K562 (cell line): ENCODE data around the gene SPEM3. TPM values are rescaled to one million over a fixed set of nuclear protein-coding genes. Genes with fewer than 3 reads are reported as not detected.

Experiments used
- ATAC-seq: fragments of 200-7000 bp; cut with Tn5 transposase; 3 replicates; pipeline ENCODE4 v1.9.1; 2020; ENCODE audit warnings: moderate library complexity
- BruUV-seq: library from RNA; stranded (reverse); fragments of 400-500 nt; replicated peaks from 2 replicates; lab custom pipeline; 2021; lab: Mats Ljungman, UMichigan
- CTCF ChIA-PET: fragments of 300-600 bp; formaldehyde crosslinking; extraction: SDS; loops from one replicate; lab custom pipeline; 2021; ENCODE audit warnings: low intra/inter-chr PET ratio; lab: Yijun Ruan, JAX
- POLR2A ChIA-PET: fragments of 300-600, 350-650 bp; sonication (Branson Sonifier 250); formaldehyde crosslinking; extraction: SDS; loops from one replicate; lab custom pipeline; 2021; ENCODE audit warnings: antibody characterized with exemption, inconsistent platforms; lab: Yijun Ruan, JAX
- DNase-seq, 4 experiments: peaks; one replicate each; pipeline versions ENCODE4 v3.0.0 to v3.0.0-alpha.2; 2011 to 2018; ENCODE audit warnings: low spot score in 3 of 4, mixed read lengths in 3 of 4; ENCODE audit errors: extremely low read depth in 1 of 4
- FAIRE-seq: peaks from 2 replicates; lab custom pipeline; 2011; peaks lifted over from hg19 to GRCh38; lab: Jason Lieb, UNC
- H2AFZ ChIP-seq: 2 replicates; pipeline ENCODE4 v1.6.0; 2011; ENCODE audit warnings: low read depth, low read length, control low read depth, inconsistent platforms
- H3K27ac ChIP-seq: fragments of 200-600 bp; 3 replicates; pipeline ENCODE4 v1.8.0; 2011; ENCODE audit warnings: low read depth, mild to moderate bottlenecking, control low read depth, inconsistent platforms, low read length, moderate library complexity, mixed read lengths; ENCODE audit errors: extremely low read depth
- H3K27me3 ChIP-seq, 2 experiments: fragments of 300-600 bp in 1 of 2; 2 replicates in 1 of 2; 3 replicates in 1 of 2; pipeline versions ENCODE4 v1.6.0 to v1.8.0; 2011; ENCODE audit warnings: inconsistent platforms in 2 of 2, low read length in 2 of 2, mild to moderate bottlenecking in 1 of 2, mixed read lengths in 1 of 2, moderate library complexity in 1 of 2; ENCODE audit not compliant: control insufficient read depth in 2 of 2, insufficient read depth in 2 of 2
- H3K36me3 ChIP-seq: fragments of 300-600 bp; 3 replicates; pipeline ENCODE4 v1.8.0; 2011; ENCODE audit warnings: mild to moderate bottlenecking, low read length, inconsistent platforms; ENCODE audit not compliant: control insufficient read depth, insufficient read depth
- H3K4me1 ChIP-seq, 2 experiments: fragments of 200-600 bp in 1 of 2; replicated peaks in 1 of 2; 2 replicates in 1 of 2; 3 replicates in 1 of 2; pipeline versions ENCODE4 v1.5.1 to v1.8.0; 2011; ENCODE audit warnings: inconsistent platforms in 2 of 2, low read length in 2 of 2, mild to moderate bottlenecking in 1 of 2, mixed read lengths in 1 of 2, moderate library complexity in 1 of 2; ENCODE audit not compliant: control insufficient read depth in 2 of 2, insufficient read depth in 2 of 2
- H3K4me2 ChIP-seq: 2 replicates; pipeline ENCODE4 v1.6.1; 2011; ENCODE audit warnings: low read length, control low read depth, inconsistent platforms, mixed read lengths; ENCODE audit not compliant: insufficient read depth
- H3K4me3 ChIP-seq: fragments of 200-600 bp; sonication (generic), shearing (Covaris generic); 2 replicates; pipeline ENCODE4 v1.5.1; 2016; ENCODE audit warnings: control low read depth, inconsistent platforms
- H3K79me2 ChIP-seq: fragments of 200-600 bp; 3 replicates; pipeline ENCODE4 v1.8.0; 2011; ENCODE audit warnings: low read length, inconsistent platforms; ENCODE audit not compliant: control insufficient read depth, insufficient read depth
- H3K9ac ChIP-seq, 2 experiments: 2 replicates each; pipeline versions ENCODE4 v1.6.0 to v1.6.1; 2011; ENCODE audit warnings: low read depth in 2 of 2, low read length in 2 of 2, control low read depth in 1 of 2, inconsistent platforms in 1 of 2, mild to moderate bottlenecking in 1 of 2, mixed read lengths in 1 of 2; ENCODE audit not compliant: insufficient read depth in 1 of 2
- H3K9me1 ChIP-seq: one replicate; pipeline ENCODE4 v1.6.0; 2011; ENCODE audit warnings: inconsistent platforms, mild to moderate bottlenecking, low read length, moderate library complexity; ENCODE audit not compliant: control insufficient read depth, insufficient read depth
- H3K9me3 ChIP-seq: replicated peaks from 2 replicates; pipeline ENCODE4 v1.5.1; 2011; ENCODE audit warnings: low read depth, low read length, inconsistent platforms; ENCODE audit not compliant: control insufficient read depth, insufficient read depth
- H4K20me1 ChIP-seq: replicated peaks from 2 replicates; pipeline ENCODE4 v1.6.1; 2011; ENCODE audit warnings: low read length, inconsistent platforms, mixed read lengths; ENCODE audit not compliant: control insufficient read depth, insufficient read depth
- EGR1 ChIP-seq: fragments of 450-650 bp; conservative IDR thresholded peaks from 2 replicates; pipeline ENCODE4 v1.6.1; 2017; ENCODE audit warnings: mild to moderate bottlenecking
- ETS1 ChIP-seq: conservative IDR thresholded peaks from 2 replicates; pipeline ENCODE4 v1.6.1; 2011; ENCODE audit warnings: low read depth, mild to moderate bottlenecking, low read length; ENCODE audit not compliant: control insufficient read depth
- HDAC8 ChIP-seq: fragments of 450-650 bp; IDR thresholded peaks from 2 replicates; pipeline ENCODE4 v1.6.1; 2016; ENCODE audit warnings: mild to moderate bottlenecking, missing genetic modification characterization, moderate library complexity, missing compliant biosample characterization
- HINFP ChIP-seq: fragments of 450-650 bp; conservative IDR thresholded peaks from 2 replicates; pipeline ENCODE4 v1.6.1; 2016; ENCODE audit warnings: missing genetic modification characterization, low read depth, mild to moderate bottlenecking, control low read depth, missing compliant biosample characterization
- MXI1 ChIP-seq: IDR thresholded peaks from 2 replicates; pipeline ENCODE4 v1.6.1; 2011; ENCODE audit warnings: low read depth, mild to moderate bottlenecking, improper control_type of control experiment, low read length
- NFIC ChIP-seq: fragments of 450-650 bp; IDR thresholded peaks from 2 replicates; pipeline ENCODE4 v1.6.1; 2017; ENCODE audit warnings: mild to moderate bottlenecking, inconsistent platforms
- NR1H2 ChIP-seq: sonication (generic); formaldehyde crosslinking; IDR thresholded peaks from 2 replicates; pipeline ENCODE4 v1.4.0; 2020; ENCODE audit warnings: mild to moderate bottlenecking, missing genetic modification reagents
- PML ChIP-seq: IDR thresholded peaks from 2 replicates; pipeline ENCODE4 v1.6.1; 2012; ENCODE audit warnings: low read length, inconsistent platforms
- SETDB1 ChIP-seq: IDR thresholded peaks from one replicate; pipeline ENCODE4 v1.6.1; 2012; ENCODE audit warnings: low read length, control low read depth, inconsistent platforms
- ZNF668 ChIP-seq: fragments of 250-450 bp; sonication (Bioruptor Pico); IDR thresholded peaks from 2 replicates; pipeline ENCODE4 v1.8.0; 2022; ENCODE audit warnings: mild to moderate bottlenecking, inconsistent platforms
- WGBS: fragments of 100-300 bp; shearing (Covaris generic); methylation state at CpG from one replicate; pipeline ENCODE4 v1.1.6; 2016; ENCODE audit warnings: low coverage, mixed read lengths; ENCODE audit not compliant: insufficient coverage; ENCODE audit errors: missing lambda C conversion rate; 5-methylcytosine and 5-hydroxymethylcytosine counted together
- in situ Hi-C: fragments of 300-500 bp; cut with MboI; formaldehyde crosslinking; loops from 4 replicates; pipeline ENCODE4 v1.15.0; 2018; ENCODE audit warnings: inconsistent platforms, mixed read lengths
- intact Hi-C: fragments of 100-400 bp; cut with micrococcal nuclease; formaldehyde crosslinking; loops from 2 replicates; pipeline ENCODE4 v1.14.2; 2022
- polyA plus RNA-seq, 8 experiments: library from polyadenylated mRNA; depleted of rRNA in 4 of 8; stranded (reverse) in 5 of 8; unstranded in 3 of 8; fragments of >200 nt; fragmentation: Nextera tagmentation in 2 of 8; fragmentation: Illumina TruSeq in 1 of 8; extraction: Ambion mirVana in 2 of 8; extraction: Trizol in 1 of 8; gene quantifications; 2 replicates each; pipeline versions ENCODE4 v1.2.1 to v1.2.3, GENCODE V29; 2011 to 2014; ENCODE audit warnings: inconsistent platforms in 1 of 8, missing spikeins in 1 of 8
- total RNA-seq, 7 experiments: library from RNA; depleted of rRNA in 6 of 7; stranded (reverse); fragments of >200 nt in 6 of 7; fragmentation: Illumina TruSeq in 2 of 7; extraction: Trizol in 2 of 7; gene quantifications; 2 replicates each; pipeline versions ENCODE4 v1.2.1 to v1.2.3, GENCODE V29; 2011 to 2021; ENCODE audit warnings: low replicate concordance in 1 of 7
- TF ChIP-seq, protein P1 (sequence below): fragments of 450-650 bp; IDR thresholded peaks from 2 replicates; pipeline ENCODE4 v1.6.1; 2016; ENCODE audit warnings: missing biosample characterization, missing genetic modification characterization

The SPEM3 gene
- total and polyA plus RNA-seq, 9 of the 15 experiments (the other 6 are each of a cell fraction or from before 2014, with no cell fraction given) = not detected

- TF ChIP-seq, protein P1, sequence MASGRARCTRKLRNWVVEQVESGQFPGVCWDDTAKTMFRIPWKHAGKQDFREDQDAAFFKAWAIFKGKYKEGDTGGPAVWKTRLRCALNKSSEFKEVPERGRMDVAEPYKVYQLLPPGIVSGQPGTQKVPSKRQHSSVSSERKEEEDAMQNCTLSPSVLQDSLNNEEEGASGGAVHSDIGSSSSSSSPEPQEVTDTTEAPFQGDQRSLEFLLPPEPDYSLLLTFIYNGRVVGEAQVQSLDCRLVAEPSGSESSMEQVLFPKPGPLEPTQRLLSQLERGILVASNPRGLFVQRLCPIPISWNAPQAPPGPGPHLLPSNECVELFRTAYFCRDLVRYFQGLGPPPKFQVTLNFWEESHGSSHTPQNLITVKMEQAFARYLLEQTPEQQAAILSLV = no peak
- no peak for TF ChIP-seq HINFP (tag)
- no peak for TF ChIP-seq MXI1
- no peak for TF ChIP-seq NFIC
- TF ChIP-seq ETS1 = no peak
- TF ChIP-seq NR1H2 (CRISPR knock-in tag) = no peak
- TF ChIP-seq, all 486 proteins: peak for 0
Measured at GRCh38 chr17:7382901-7383300, 45.8 kb upstream of the SPEM3 start (continued).

- no TSS peak for BruUV-seq
- FAIRE-seq (no peak), ATAC-seq (no peak), DNase-seq (no peak)
- H2AFZ ChIP-seq = no peak overlapping the region
- H3K36me3 ChIP-seq = no peaks in the 10 kb centered on the region
- H3K9me1 ChIP-seq = no peaks in the 10 kb centered on the region
- POLR2A ChIA-PET = no interaction called here
- intact Hi-C loops = no loop called here
- WGBS = 94% methylated on average over 5 of the region's 11 CpGs
- H3K4me3 ChIP-seq = no peak overlapping the region
- peaks cover 2% of the 10 kb centered on the region; the same call in 1 of the 2 replicates for H3K9me3 ChIP-seq
- H4K20me1 ChIP-seq = no peaks in the 10 kb centered on the region
- H3K79me2 ChIP-seq = no peaks in the 10 kb centered on the region; the same call in 2 of the 3 replicates
- no peaks in the 10 kb centered on the region for H3K27me3 ChIP-seq
- CTCF ChIA-PET = no interaction called here
- no peak overlapping the region for H3K27ac ChIP-seq
- in situ Hi-C loops = no loop called here
- peaks cover 8 to 18% of the 10 kb centered on the region in 2 experiments; a peak in 4 of 5 replicates for H3K4me1 ChIP-seq
- H3K4me2 ChIP-seq = no peak overlapping the region
- H3K9ac ChIP-seq = no peak overlapping the region
- TF ChIP-seq ZNF668 (CRISPR knock-in tag) (no peak), PML (no peak), SETDB1 (no peak), ETS1 (no peak), HDAC8 (tag) (no peak), EGR1 (no peak)
Measured at GRCh38 chr17:7383371-7383741, 45.3 kb upstream of the SPEM3 start.
